Amniotic stem cell (primary cell): ENCODE data around the gene LPCAT4.
"Not testable (repeated sequence)": the region's sequence is repeated elsewhere in the genome, so short reads cannot be mapped to it uniquely, and the experiment has no call there.

Source experiments
- DNase-seq: peaks from one replicate; lab custom pipeline; 2025; lab: John Stamatoyannopoulos, UW

The LPCAT4 gene, protein sequence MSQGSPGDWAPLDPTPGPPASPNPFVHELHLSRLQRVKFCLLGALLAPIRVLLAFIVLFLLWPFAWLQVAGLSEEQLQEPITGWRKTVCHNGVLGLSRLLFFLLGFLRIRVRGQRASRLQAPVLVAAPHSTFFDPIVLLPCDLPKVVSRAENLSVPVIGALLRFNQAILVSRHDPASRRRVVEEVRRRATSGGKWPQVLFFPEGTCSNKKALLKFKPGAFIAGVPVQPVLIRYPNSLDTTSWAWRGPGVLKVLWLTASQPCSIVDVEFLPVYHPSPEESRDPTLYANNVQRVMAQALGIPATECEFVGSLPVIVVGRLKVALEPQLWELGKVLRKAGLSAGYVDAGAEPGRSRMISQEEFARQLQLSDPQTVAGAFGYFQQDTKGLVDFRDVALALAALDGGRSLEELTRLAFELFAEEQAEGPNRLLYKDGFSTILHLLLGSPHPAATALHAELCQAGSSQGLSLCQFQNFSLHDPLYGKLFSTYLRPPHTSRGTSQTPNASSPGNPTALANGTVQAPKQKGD

DNA sequence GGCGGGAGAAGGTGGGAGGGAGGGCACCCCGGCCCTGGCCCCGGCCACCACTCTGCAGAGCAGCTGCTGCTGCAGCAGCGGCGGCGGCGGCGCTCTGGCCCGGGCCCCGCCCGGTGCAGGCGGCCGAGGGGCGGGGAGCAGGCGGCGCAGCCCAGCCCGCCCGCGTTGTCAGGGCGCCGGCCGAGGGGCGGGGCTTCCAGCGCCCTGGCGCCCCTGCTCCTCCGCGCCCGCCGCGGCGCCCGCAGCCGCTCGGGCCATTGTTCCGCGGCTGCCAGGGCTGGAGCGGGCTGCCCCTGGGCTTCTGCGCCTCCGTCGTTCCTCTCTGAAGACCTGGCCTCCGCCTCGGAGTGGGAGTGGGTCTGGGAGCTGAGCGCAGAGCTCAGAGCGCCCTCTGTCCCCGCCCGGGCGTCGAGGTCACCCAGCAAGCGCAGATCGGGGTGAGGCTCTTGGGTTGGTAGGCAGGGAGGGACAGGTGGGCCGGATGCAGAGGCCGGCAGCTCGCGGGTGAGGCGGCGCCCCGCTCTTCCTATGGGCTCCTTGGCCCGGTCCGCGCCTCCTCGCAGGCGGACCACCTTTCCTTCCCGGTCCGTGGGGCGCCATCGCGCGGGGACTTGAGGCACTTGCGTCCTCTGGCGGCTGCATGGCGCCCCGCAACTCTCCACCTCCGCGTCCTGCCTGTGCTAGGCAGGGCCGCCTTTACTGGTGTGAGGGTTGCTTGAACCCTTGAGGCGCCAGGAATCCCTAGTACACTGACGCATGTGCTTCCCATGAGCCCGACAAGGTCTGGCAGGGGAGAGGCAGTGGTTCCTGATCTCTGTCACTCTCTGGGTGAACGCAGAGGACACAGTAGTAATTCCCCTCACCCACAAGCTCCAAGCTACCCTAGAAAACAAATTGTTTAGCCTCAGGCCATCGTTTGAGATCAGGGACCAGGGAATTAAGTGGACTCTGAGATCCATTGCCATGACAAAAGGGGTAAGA is at the start of gene LPCAT4:
LPCAT4 (minus strand) TSS at position 96 of the 981 bp plus-strand sequence. CDS start 96 bp downstream, outside the sequence.
- DNase-seq = peak; percentile 81

DNA sequence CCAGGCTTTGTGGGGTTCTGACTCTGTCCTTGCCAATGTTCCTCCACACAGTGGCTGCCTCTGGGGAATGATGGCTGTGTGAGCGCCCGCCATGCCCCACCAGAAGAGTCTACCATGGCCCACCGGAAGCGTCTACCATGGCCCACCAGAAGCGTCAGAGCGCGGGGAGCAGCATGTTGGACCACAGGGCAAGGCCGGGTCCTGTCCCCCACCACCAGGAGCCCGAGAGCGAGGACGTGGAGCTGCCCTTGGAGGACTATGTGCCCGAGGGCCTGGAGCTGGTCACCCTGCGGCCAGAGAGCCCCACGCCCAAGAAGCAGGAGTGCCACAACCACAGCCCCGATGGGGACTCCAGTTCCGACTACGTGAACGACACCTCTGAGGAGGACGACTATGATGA is 42.5 kb upstream of the LPCAT4 start:
- not testable (repeated sequence) for DNase-seq

DNA sequence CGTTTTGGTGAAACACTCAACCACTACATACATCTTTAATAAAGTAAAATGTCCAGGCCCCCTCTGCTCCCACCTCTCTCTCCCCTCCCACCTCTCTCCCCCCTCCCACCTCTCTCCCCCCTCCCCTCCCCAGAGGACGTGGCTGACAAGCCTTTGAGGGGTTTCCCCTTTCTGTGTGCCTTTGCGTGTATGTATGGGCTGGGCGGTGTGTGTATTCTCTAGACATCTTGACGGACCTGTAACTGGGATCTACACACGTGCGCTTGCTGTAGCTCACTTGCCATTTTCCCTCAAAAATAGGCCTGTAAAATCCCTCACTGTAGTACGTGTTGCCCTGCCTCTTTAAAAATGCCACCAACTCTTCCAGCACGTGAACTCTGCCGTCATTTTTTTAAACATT is 42.0 kb upstream of the LPCAT4 start:
- DNase-seq = not testable (repeated sequence)

DNA sequence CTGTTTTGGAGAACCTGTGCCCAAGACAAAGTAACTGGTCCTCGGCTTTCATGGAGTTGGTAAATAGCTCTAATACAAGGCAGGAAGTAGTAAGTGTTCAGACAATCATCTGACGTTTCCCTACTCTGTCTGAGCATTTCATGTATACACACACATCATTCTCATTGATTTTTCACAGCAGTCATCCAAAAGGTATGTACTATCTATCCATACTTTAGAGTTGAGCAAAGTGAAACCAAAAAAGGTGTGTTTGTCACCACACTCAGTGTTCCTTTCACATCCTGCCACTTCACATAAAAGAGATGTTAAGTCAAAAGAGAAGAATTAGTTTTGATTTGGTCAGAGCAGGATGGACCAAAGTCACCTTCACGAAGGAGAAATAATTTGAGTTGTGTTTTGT is 36.9 kb upstream of the LPCAT4 start:
- not testable (repeated sequence) for DNase-seq

DNA sequence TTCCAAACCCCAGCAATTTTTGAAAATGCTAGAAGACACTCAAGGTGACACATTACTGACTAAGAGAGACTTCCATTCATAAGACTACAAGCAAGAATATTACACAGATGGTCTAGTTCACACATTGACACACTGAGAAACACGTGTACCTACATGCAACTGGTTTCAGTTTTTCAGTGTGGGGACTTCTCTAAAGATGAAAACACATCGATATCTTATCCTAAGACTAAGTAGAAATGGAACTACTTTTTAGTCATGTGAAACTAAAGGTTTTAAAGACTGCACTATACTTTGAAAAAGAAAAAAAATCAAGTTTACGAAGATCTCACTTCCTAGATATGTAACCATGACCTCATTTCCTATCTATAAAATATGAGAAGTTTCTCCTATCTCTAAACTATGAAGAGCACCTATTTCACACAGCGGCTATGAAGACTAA is 36.2 kb upstream of the LPCAT4 start:
- not testable (repeated sequence) for DNase-seq

- DNase-seq = not testable (repeated sequence)
These were observed 30.8 kb upstream of the LPCAT4 start for GRCh38 chr15:34397637-34398259.

DNA sequence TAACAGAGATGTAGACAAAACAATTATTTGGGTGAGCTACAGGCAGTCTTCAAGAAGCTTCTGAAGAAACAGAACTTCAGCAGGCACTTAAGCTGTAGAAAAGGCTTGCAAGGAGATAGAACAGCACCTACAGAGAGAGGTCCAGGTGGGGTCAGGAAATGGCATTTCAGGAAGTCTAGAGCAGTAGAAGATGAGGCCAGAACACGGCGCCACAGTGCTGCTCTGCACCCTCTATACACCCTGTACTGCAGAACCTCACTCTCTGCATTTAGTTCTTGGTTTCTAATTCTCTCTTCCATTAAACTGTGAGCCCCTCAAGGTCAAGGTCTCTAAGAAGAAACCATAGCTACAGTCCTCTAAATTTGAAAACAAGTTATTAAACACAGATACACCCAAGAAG is 26.0 kb upstream of the LPCAT4 start:
- DNase-seq = not testable (repeated sequence)

DNA sequence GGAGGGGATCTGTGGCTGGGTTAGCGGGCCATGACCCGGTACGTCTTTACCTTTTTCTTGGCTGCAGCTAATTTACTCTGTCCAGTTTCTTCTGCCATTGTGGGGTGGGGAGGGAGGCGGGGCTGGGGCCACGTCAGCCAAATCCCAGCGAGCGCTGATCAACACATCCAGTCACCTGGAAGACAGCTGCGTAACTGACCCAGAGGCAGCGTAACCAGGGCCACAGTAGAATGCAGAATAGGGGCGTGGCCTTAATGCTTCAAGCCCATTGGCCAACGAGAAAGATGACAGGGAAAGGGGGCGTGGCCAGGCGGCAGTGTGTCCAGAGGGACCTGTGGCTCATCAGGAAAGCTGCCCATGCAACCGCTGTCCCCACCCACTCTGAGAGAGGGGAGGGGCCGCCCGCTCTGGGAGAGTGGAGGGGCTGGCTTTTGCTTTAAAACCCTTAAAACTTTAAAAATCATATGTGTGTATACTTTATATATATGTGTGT is 22.6 kb upstream of the LPCAT4 start:
- DNase-seq = not testable (repeated sequence)

GRCh38 chr15:34381829-34382521 is 15.0 kb upstream of the LPCAT4 start:
- DNase-seq = not testable (repeated sequence)

DNA sequence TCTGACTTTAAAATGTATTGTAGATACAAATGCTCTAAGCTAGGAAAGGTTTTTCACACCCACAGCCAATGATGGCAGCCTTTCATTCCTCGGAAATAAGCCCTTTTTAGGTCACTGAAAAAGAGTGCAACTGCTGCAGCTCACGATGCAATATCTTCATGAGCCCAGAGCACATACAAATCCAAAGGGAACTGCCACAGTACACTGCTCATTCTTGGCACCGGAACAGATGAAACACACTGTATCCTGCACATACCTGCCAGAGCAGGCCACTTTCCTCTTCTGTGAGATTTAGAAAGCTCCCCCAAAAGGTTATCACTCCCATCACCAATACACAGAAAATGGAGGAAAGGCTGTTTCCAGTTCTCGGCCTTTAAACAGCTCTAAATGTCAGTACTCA is 13.5 kb upstream of the LPCAT4 start:
- not testable (repeated sequence) for DNase-seq

- DNase-seq = no peak
These were observed 9.9 kb upstream of the LPCAT4 start for GRCh38 chr15:34376856-34377255.

- DNase-seq = not testable (repeated sequence)
These were observed 8.5 kb upstream of the LPCAT4 start for GRCh38 chr15:34375541-34375940.

DNA sequence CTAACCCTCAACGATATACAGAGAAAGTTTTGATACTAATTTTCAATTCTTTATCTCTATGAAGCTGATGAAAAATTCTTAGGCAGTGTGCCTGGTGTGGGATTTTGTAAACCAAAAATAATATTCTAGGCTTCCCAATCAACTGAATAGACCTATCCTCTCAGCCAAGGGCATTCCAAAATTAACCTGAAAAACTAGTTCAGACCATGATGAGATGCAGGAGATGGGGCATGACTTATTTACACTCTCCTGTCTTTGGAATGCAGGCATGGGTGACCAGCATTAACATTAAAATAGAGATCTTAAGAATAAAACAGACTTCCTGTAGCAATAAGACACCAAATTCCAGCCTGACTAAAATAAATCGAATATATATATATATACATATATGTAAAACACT is 7.8 kb upstream of the LPCAT4 start:
- no peak for DNase-seq

GRCh38 chr15:34373951-34374350 is 7.0 kb upstream of the LPCAT4 start:
- no peak for DNase-seq

GRCh38 chr15:34370643-34371042 is 3.6 kb upstream of the LPCAT4 start:
- no peak for DNase-seq

GRCh38 chr15:34370129-34370528 is 3.1 kb upstream of the LPCAT4 start:
- no peak for DNase-seq

GRCh38 chr15:34366271-34367065 is 528 bp downstream of the LPCAT4 start:
- DNase-seq = peak; percentile 15

DNA sequence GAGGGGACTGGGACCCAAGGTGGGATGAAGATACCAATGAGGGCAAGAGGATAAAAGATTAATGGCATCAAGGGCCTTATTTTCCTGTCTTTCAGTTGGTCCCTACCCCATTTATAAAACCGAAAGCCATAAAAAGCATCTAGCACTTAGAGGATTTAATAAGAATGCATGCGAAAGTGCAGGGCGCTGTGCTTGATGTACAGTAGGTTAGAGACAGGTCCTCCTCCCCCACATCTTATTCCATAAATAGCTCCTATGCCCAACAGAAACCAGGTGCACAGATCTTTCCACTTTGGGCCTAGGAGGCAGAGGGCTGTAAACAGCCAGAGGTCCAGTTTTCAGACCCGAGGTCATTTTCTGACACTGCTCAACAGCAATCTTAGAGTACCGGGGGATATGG is 1.2 kb downstream of the LPCAT4 start:
- no peak for DNase-seq

GRCh38 chr15:34365091-34365825 is 1.7 kb downstream of the LPCAT4 start:
- DNase-seq = no peak

- DNase-seq = no peak
These were observed 3.0 kb downstream of the LPCAT4 start for GRCh38 chr15:34364041-34364440.
